Kidney (tissue), 14 donors: ENCODE measurements around the gene TBC1D9B. TPM values are rescaled to one million over a fixed set of nuclear protein-coding genes. Genes with fewer than 3 reads are reported as not detected.

Experiments used
- DNase-seq, 5 donors: peaks; one replicate each; pipeline ENCODE4 v3.0.0-alpha.2; 2013 to 2020
- FAIRE-seq: peaks from 2 replicates; lab custom pipeline; 2012; peaks lifted over from hg19 to GRCh38; lab: Jason Lieb, UNC
- H3K27ac ChIP-seq, 2 donors: one replicate each; pipeline ENCODE4 v1.7.0; 2013; ENCODE audit warnings: low read depth in 2 of 2, low read length in 2 of 2, inconsistent platforms in 1 of 2
- H3K27me3 ChIP-seq: one replicate; pipeline ENCODE4 v1.7.1; 2013; ENCODE audit warnings: low read length, inconsistent platforms; ENCODE audit not compliant: control insufficient read depth, insufficient read depth
- H3K36me3 ChIP-seq, 3 donors: one replicate each; pipeline versions ENCODE4 v1.7.0 to v1.7.1; 2013; ENCODE audit warnings: low read length in 3 of 3, control low read depth in 1 of 3, inconsistent platforms in 1 of 3; ENCODE audit not compliant: insufficient read depth in 3 of 3, control insufficient read depth in 2 of 3
- H3K4me1 ChIP-seq, 3 donors: one replicate each; pipeline versions ENCODE4 v1.7.0 to v1.7.1; 2013; ENCODE audit warnings: low read length in 3 of 3, inconsistent platforms in 1 of 3, low read depth in 1 of 3; ENCODE audit not compliant: control insufficient read depth in 2 of 3, insufficient read depth in 2 of 3
- H3K4me3 ChIP-seq, 3 donors: one replicate each; pipeline versions ENCODE4 v1.7.0 to v1.8.1; 2013; ENCODE audit warnings: low read length in 3 of 3, control low read depth in 1 of 3, inconsistent platforms in 1 of 3
- H3K9ac ChIP-seq, 3 donors: one replicate each; pipeline versions ENCODE4 v1.7.0 to v1.7.1; 2013; ENCODE audit warnings: low read length in 3 of 3, control low read depth in 1 of 3, inconsistent platforms in 1 of 3
- H3K9me3 ChIP-seq, 3 donors: one replicate each; pipeline versions ENCODE4 v1.7.0 to v1.7.1; 2013; ENCODE audit warnings: low read length in 3 of 3, control low read depth in 1 of 3, inconsistent platforms in 1 of 3; ENCODE audit not compliant: control insufficient read depth in 2 of 3, insufficient read depth in 1 of 3
- CTCF ChIP-seq: IDR thresholded peaks from 3 replicates; pipeline ENCODE4 v1.5.1; 2012; ENCODE audit warnings: mild to moderate bottlenecking, moderate library complexity, borderline replicate concordance; ENCODE audit not compliant: insufficient read depth; ENCODE audit errors: extremely low read depth
- intact Hi-C: fragments of 100-400 bp; cut with DNase I; formaldehyde crosslinking; loops from one replicate; pipeline ENCODE4 v1.11.1; 2022
- polyA plus RNA-seq: library from polyadenylated mRNA; stranded (reverse); fragments of 350-450 nt; fragmentation: Illumina TruSeq; extraction: RNeasy Lipid Tissue Mini Kit (QIAGEN cat#74804); gene quantifications from one replicate; pipeline ENCODE4 v1.2.3, GENCODE V29; 2014; ENCODE audit warnings: low read depth, low replicate concordance; ENCODE audit not compliant: insufficient read depth
- total RNA-seq: library from RNA; stranded (reverse); fragmentation: NEBNext Ultra II Directional; extraction: Animal tissue kit (Norgen Biotek cat#: 25700); gene quantifications from one replicate; pipeline ENCODE4 v1.2.1, GENCODE V29; 2021
- donor health status: control.
- donor health status: control.
- donor health status: control.
- donor health status: control.
- donor health status: control.
- donor health status: DM: yes; HTN: yes; CAD: no.
- donor health status: Normal renal cell carcinoma (clear cell type).

TBC1D9B gene
- total and polyA plus RNA-seq, 2 donors from 2014 or later = 49.5 to 117 TPM

- Histone ChIP-seq H3K36me3 (peaks cover 10 to 28% (median 17%) of the 10 kb centered on the region in 3 donors), H3K9ac (no peak overlapping the region), H3K9me3 (no peaks in the 10 kb centered on the region), H3K27ac (no peak overlapping the region), H3K27me3 (no peaks in the 10 kb centered on the region), H3K4me1 (no peaks in the 10 kb centered on the region), H3K4me3 (no peak overlapping the region)
- DNase-seq (no peak), FAIRE-seq (no peak)
- no peak for TF ChIP-seq CTCF
- intact Hi-C loops = no loop called here
These were observed 7.5 kb downstream of the TBC1D9B start for GRCh38 chr5:179900206-179900605.

DNA sequence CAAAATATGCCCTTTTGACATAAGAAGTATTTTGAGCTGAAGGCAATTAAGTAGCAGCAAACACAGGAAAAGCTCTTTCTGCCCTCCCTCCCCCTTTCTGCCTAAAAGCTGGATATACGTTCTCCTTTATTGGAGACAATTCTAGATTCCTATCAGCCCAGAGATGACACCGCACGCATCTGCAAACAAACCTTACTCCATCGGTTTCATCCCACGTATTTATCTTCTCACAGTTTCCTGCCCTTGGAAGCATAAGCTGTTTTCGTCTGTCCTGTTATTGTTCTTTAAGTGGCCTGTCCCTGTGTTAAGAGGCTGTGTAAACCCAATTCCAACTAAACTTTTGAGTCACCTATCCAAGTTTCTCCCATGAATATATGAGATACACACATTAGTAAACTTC lies 11.8 kb downstream of the TBC1D9B start:
- no peak for TF ChIP-seq CTCF
- FAIRE-seq = no peak

GRCh38 chr5:179893958-179894895 lies 13.5 kb downstream of the TBC1D9B start:
- no peak for TF ChIP-seq CTCF
- no peak overlapping the region for H3K4me3 ChIP-seq

More for the DNA sequence above, 11.8 kb downstream of the TBC1D9B start:
- Histone ChIP-seq H3K36me3 (peaks cover 8 to 46% (median 39%) of the 10 kb centered on the region in 3 donors), H3K4me1 (no peaks in the 10 kb centered on the region), H3K9me3 (no peaks in the 10 kb centered on the region), H3K27ac (no peak overlapping the region), H3K4me3 (no peak overlapping the region), H3K27me3 (no peaks in the 10 kb centered on the region), H3K9ac (no peak overlapping the region)
- DNase-seq = no peak
- intact Hi-C loops = no loop called here

More at GRCh38 chr5:179893958-179894895, 13.5 kb downstream of the TBC1D9B start:
- peaks cover 8 to 61% (median 37%) of the 10 kb centered on the region in 3 donors for H3K36me3 ChIP-seq
- no peak overlapping the region for H3K27ac ChIP-seq
- FAIRE-seq = no peak
- DNase-seq = no peak
- no peaks in the 10 kb centered on the region for H3K9me3 ChIP-seq
- intact Hi-C loops = no loop called here
- H3K4me1 ChIP-seq = no peaks in the 10 kb centered on the region
- no peaks in the 10 kb centered on the region for H3K27me3 ChIP-seq
- no peak overlapping the region for H3K9ac ChIP-seq
